Progenitor cell of endocrine pancreas (in vitro differentiated cells): Measurements from ENCODE around the gene VPS8. TPM values are rescaled to one million over a fixed set of nuclear protein-coding genes. Genes with fewer than 3 reads are reported as not detected.
A peak's percentile ranks its signal among the peaks of the same experiment; 100 is the strongest.

ENCODE experiments used
- DNase-seq: peaks from one replicate; pipeline ENCODE4 v3.0.0; 2021; ENCODE audit warnings: low spot score; ENCODE audit not compliant: unreplicated experiment
- H3K27ac Mint-ChIP-seq: 2 replicates; pipeline ENCODE4 v1.8.0; 2021; ENCODE audit warnings: mild to moderate bottlenecking, moderate library complexity, mixed read lengths
- H3K27me3 Mint-ChIP-seq: 2 replicates; pipeline ENCODE4 v1.8.0; 2021; ENCODE audit warnings: mixed read lengths
- H3K36me3 Mint-ChIP-seq: 2 replicates; pipeline ENCODE4 v1.8.0; 2022; ENCODE audit warnings: mixed read lengths; ENCODE audit not compliant: insufficient read depth
- H3K4me1 Mint-ChIP-seq: 2 replicates; pipeline ENCODE4 v1.8.0; 2021; ENCODE audit warnings: low read depth, mixed read lengths
- H3K4me3 Mint-ChIP-seq: 2 replicates; pipeline ENCODE4 v1.8.0; 2021; ENCODE audit warnings: low read depth, mild to moderate bottlenecking, moderate library complexity, mixed read lengths
- H3K9me3 Mint-ChIP-seq: 2 replicates; pipeline ENCODE4 v1.8.0; 2021; ENCODE audit warnings: low read depth, mixed read lengths
- CTCF ChIP-seq: fragments of 200-600 bp; sonication (generic); IDR thresholded peaks from one replicate; pipeline ENCODE4 v1.5.0; 2021; ENCODE audit warnings: antibody characterized with exemption, mild to moderate bottlenecking; ENCODE audit not compliant: unreplicated experiment
- total RNA-seq: library from RNA; stranded (reverse); gene quantifications from 2 replicates; pipeline ENCODE4 v1.2.1, GENCODE V29; 2021

VPS8 gene
- total RNA-seq, 1 donor from 2014 or later = 89.4 TPM

DNA sequence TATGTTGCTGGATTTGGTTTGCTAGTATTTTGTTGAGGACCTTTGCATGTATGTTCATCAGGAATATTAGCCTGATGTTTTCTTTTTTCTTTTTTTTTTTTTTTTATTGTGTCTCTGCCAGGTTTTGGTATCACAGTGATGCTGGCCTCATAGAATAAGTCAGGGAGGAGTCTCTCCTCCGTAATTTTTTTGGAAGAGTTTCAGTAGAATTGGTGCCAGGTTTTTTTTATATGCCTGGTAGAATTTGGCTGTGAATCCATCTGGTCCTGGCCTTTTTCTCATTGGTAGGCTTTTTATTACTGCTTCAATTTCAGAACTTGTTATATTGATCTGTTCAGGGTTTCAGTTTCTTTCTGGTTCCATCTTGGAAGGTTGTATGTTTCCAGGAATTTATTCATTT lies 165.8 kb downstream of the VPS8 start:
- no peak overlapping the region for H3K4me3 Mint-ChIP-seq
- no peak overlapping the region for H3K27ac Mint-ChIP-seq
- H3K36me3 Mint-ChIP-seq = peaks cover 37% of the 10 kb centered on the region

DNA sequence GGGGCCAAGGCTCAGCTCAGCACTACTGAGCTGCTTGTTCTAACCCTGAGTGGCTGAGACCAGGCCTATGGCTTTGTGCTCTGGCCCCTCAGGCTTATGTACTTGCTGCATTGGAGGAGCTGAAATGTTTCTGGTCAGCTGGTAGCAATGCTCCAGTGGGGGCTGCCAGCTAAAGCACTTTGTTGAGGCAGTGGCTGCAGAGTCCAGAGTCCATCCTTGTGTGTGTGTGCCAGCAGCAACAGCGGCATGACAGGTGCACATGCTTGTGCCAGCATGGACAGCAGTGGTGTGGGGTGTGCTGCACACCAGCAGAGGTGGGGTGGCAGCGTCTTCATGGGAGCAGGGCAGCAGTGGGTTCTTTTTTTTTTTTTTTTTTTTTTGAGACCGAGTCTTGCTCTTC lies 169.1 kb downstream of the VPS8 start:
- Mint-ChIP-seq H3K4me1 (peaks cover 2% of the 10 kb centered on the region), H3K4me3 (no peak overlapping the region), H3K27ac (peak overlapping the region; percentile 42), H3K9me3 (peaks cover 9% of the 10 kb centered on the region), H3K36me3 (peaks cover 19% of the 10 kb centered on the region), H3K27me3 (no peaks in the 10 kb centered on the region)
- TF ChIP-seq CTCF = no peak
- no peak for DNase-seq

More for the DNA sequence above, 165.8 kb downstream of the VPS8 start:
- Mint-ChIP-seq H3K4me1 (peaks cover 2% of the 10 kb centered on the region), H3K9me3 (peaks cover 26% of the 10 kb centered on the region), H3K27me3 (no peaks in the 10 kb centered on the region)
- no peak for TF ChIP-seq CTCF
- DNase-seq = no peak

DNA sequence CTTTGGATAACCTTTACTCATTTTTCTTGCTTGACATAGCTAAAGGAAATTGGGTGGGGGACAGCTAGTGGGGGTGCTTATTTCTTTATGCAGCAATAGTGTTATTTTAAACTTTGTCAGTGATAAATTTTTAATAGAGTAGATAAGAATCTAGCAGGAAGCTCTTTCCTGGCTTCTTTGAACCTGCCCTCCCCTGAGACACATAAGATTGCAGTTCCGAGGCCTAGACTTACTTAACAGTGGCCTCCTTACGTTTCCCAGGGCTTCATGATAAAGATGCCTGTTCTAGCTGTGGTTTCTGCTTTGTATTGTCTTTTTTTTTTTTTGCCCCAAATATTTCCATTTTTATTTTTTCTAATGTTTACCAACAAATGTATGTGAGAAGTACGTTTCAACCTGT lies 170.1 kb downstream of the VPS8 start:
- Mint-ChIP-seq H3K36me3 (peaks cover 21% of the 10 kb centered on the region), H3K4me1 (peaks cover 2% of the 10 kb centered on the region), H3K27ac (no peak overlapping the region), H3K4me3 (no peak overlapping the region), H3K27me3 (no peaks in the 10 kb centered on the region), H3K9me3 (peaks cover 9% of the 10 kb centered on the region)
- no peak for DNase-seq
- TF ChIP-seq CTCF = no peak

DNA sequence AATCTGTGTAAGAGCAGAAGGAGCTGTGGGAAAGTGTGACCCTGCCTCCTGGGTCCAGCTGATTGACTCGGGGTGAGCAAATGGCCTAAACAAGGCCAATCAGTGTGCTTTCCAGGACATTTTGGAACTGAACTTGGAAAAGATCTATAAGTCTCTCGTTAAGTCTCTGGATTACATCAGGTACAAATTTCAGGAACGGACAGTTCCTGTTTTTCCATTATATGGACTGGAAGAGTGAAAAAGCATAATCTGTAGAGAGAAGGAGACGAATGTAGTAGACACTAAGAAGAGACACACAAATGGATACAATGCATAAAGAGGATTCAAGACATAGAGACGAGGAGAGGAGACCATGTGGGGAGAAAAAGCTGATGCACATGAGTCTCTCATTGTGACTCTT lies 173.6 kb downstream of the VPS8 start:
- H3K27me3 Mint-ChIP-seq = no peaks in the 10 kb centered on the region

GRCh38 chr3:184986366-184986889 lies 174.5 kb downstream of the VPS8 start:
- Mint-ChIP-seq H3K27ac (no peak overlapping the region), H3K36me3 (peaks cover 29% of the 10 kb centered on the region), H3K4me1 (no peaks in the 10 kb centered on the region), H3K27me3 (no peaks in the 10 kb centered on the region), H3K4me3 (no peak overlapping the region), H3K9me3 (peaks cover 5% of the 10 kb centered on the region)
- DNase-seq = no peak
- TF ChIP-seq CTCF = no peak

More for the DNA sequence above, 173.6 kb downstream of the VPS8 start:
- Mint-ChIP-seq H3K4me1 (peaks cover 2% of the 10 kb centered on the region), H3K9me3 (peaks cover 5% of the 10 kb centered on the region), H3K4me3 (no peak overlapping the region), H3K36me3 (peaks cover 29% of the 10 kb centered on the region), H3K27ac (no peak overlapping the region)
- DNase-seq = no peak
- no peak for TF ChIP-seq CTCF
